Neural progenitor cell (in vitro differentiated cells): ENCODE data around the gene USP48.

Experiments
- EZH2 ChIP-seq: fragments of 200-600 bp; sonication (generic); IDR thresholded peaks from 2 replicates; pipeline ENCODE4 v1.6.1; 2017; ENCODE audit warnings: antibody characterized with exemption, mild to moderate bottlenecking, moderate library complexity
- EZH2phosphoT487 ChIP-seq: fragments of 200-600 bp; sonication (generic); IDR thresholded peaks from 2 replicates; pipeline ENCODE4 v1.6.1; 2017; ENCODE audit warnings: antibody characterized with exemption
- TF ChIP-seq, protein P1 (sequence below): fragments of 200-600 bp; sonication (generic); IDR thresholded peaks from 2 replicates; pipeline ENCODE4 v1.5.1; 2017; ENCODE audit warnings: antibody characterized with exemption, mild to moderate bottlenecking

DNA sequence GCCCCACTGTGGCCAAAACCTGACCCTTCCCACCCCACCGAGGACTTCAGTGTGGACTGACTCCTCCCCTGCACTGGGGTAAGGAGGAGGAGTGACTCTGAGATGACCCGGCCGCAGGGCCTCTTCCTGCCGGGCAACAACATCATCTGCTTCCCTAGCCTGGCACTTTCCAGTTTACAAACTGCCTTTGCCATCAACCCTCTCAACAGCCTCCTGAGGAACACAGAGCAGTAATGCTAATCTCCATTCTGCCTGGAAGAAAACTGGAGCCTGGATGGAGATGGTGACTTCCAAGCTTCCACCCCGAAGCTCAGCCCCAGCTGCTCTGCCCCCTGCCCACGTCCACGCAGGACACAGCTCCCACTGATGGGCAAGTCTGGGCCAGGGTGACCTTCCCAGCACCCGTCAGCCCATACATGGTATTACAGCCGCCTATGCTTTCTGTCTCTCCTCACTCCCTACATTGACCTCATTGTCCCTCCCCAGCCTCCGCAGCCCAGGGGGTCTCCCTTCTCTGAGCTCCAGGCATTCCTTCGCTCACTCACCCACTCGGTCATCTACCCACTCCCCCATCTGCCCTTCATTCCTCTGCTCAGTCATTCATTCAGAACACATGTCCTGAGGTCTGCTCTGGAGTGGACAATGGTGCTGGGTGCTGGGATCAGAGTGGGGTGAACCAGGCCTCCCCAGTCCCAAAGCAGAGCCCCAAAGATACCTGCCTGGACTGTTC lies 148.0 kb downstream of the USP48 start:
- TF ChIP-seq, protein P1, sequence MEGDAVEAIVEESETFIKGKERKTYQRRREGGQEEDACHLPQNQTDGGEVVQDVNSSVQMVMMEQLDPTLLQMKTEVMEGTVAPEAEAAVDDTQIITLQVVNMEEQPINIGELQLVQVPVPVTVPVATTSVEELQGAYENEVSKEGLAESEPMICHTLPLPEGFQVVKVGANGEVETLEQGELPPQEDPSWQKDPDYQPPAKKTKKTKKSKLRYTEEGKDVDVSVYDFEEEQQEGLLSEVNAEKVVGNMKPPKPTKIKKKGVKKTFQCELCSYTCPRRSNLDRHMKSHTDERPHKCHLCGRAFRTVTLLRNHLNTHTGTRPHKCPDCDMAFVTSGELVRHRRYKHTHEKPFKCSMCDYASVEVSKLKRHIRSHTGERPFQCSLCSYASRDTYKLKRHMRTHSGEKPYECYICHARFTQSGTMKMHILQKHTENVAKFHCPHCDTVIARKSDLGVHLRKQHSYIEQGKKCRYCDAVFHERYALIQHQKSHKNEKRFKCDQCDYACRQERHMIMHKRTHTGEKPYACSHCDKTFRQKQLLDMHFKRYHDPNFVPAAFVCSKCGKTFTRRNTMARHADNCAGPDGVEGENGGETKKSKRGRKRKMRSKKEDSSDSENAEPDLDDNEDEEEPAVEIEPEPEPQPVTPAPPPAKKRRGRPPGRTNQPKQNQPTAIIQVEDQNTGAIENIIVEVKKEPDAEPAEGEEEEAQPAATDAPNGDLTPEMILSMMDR, result no peak
- TF ChIP-seq EZH2, result no peak
- TF ChIP-seq EZH2phosphoT487, result no peak
